ENCODE results near the gene DHX32.
"Not testable (repeated sequence)": the region's sequence is repeated elsewhere in the genome, so short reads cannot be mapped to it uniquely, and the experiment has no call there.

The DHX32 gene

DNA sequence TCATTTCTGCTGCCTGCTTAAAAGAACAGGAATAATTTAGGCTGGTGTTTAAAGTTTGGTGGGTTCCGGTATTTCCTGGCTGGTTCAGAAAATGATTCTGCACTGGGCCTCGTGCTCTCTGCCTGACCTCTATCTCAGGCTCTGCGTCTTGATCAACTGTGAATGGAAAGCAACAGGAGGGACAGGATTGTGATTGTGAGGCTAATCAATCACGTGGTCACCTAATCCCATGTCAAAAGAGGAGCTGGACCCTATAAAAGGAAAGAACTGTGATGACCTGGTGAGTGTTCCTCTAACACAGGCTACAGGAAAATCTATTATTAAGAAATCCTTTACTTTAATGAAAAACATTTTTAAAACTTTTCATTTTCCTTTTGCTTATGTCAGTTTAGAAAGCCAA, at the start of gene DHX32:
Gene DHX32, minus strand, starts transcription at position 101 of the 400 bp plus-strand sequence. CDS start 468 bp downstream, outside the sequence.
- WGBS (ENCODE audit: insufficient coverage, insufficient read length): no CpG with 5 or more reads among the region's 4 CpGs

DNA sequence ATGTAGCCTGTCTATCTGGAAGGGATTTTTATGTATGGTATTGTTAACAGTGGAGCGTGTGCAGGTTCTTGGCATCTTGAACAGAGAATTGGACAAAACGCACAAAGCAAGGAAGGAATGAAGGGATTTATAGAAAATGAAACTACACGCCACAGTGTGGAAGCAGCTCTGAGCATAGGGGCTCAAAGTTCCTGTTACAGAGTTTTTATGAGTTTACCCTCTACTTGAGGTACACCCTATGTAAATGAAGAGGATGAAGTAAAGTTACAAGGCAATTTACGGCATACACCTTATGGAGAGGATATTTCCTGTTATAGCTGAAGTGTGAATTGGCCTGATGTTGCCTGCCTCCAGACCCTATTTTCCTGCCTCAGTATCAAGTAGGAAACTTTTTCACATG, 48.5 kb upstream of the DHX32 start:
- DNase-seq (ENCODE audit: low read depth, low spot score): no peak
- no peaks in the 10 kb centered on the region for H3K4me1 ChIP-seq (ENCODE audit: control insufficient read depth, insufficient read depth, low read length)
- H3K27me3 ChIP-seq (ENCODE audit: control insufficient read depth, insufficient read depth, low read length): no peaks in the 10 kb centered on the region
- no peak overlapping the region for H3K27ac ChIP-seq (ENCODE audit: low read length)
- H3K36me3 ChIP-seq (ENCODE audit: control insufficient read depth, insufficient read depth, low read length): no peaks in the 10 kb centered on the region
- no CpG with 5 or more reads among the region's 4 CpGs for WGBS (ENCODE audit: insufficient coverage, insufficient read length)
- no peaks in the 10 kb centered on the region for H3K9me3 ChIP-seq (ENCODE audit: control insufficient read depth, insufficient read depth, low read length)
- no peak overlapping the region for H3K4me3 ChIP-seq (ENCODE audit: low read length)

More for the DNA sequence above, at the start of gene DHX32:
- no peak within 1 kb of the TSS for H3K27ac ChIP-seq (ENCODE audit: low read length)
- DNase-seq (ENCODE audit: low read depth, low spot score): peak; percentile 72
- H3K4me1 ChIP-seq (ENCODE audit: control insufficient read depth, insufficient read depth, low read length): peaks cover 3% of the 10 kb centered on the region
- no peak within 1 kb of the TSS for H3K4me3 ChIP-seq (ENCODE audit: low read length)
- H3K27me3 ChIP-seq (ENCODE audit: control insufficient read depth, insufficient read depth, low read length): no peaks in the 10 kb centered on the region
- no peaks in the 10 kb centered on the region for H3K36me3 ChIP-seq (ENCODE audit: control insufficient read depth, insufficient read depth, low read length)
- H3K9me3 ChIP-seq (ENCODE audit: control insufficient read depth, insufficient read depth, low read length): no peaks in the 10 kb centered on the region

GRCh38 chr10:125928928-125929585, 48.0 kb upstream of the DHX32 start:
- H3K4me3 ChIP-seq (ENCODE audit: low read length): no peak overlapping the region
- H3K9me3 ChIP-seq (ENCODE audit: control insufficient read depth, insufficient read depth, low read length): no peaks in the 10 kb centered on the region
- no peaks in the 10 kb centered on the region for H3K27me3 ChIP-seq (ENCODE audit: control insufficient read depth, insufficient read depth, low read length)
- H3K4me1 ChIP-seq (ENCODE audit: control insufficient read depth, insufficient read depth, low read length): no peaks in the 10 kb centered on the region
- H3K36me3 ChIP-seq (ENCODE audit: control insufficient read depth, insufficient read depth, low read length): no peaks in the 10 kb centered on the region
- no peak for DNase-seq (ENCODE audit: low read depth, low spot score)
- WGBS (ENCODE audit: insufficient coverage, insufficient read length): no CpG with 5 or more reads among the region's 7 CpGs
- H3K27ac ChIP-seq (ENCODE audit: low read length): no peak overlapping the region

DNA sequence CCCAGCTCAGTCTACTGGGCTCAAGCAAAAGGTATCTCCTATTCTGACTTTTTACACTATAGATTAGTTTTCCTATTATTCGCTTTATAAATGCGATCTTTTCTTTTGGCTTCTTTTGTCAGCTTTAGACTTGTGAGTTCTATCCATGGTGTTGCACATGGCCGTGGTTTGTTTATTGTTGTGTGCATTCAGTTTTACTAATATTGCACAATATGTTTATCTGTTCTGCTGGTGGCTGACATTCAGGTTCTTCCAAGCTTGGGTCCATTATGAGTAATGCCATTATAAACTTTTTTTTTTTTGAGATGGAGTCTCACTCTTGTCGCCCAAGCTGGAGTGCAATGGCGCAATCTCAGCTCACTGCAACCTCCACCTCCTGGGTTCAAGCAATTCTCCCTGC, 46.2 kb upstream of the DHX32 start:
- H3K27ac ChIP-seq (ENCODE audit: low read length); H3K4me3 ChIP-seq (ENCODE audit: low read length); H3K9me3 ChIP-seq (ENCODE audit: control insufficient read depth, insufficient read depth, low read length); DNase-seq (ENCODE audit: low read depth, low spot score); H3K27me3 ChIP-seq (ENCODE audit: control insufficient read depth, insufficient read depth, low read length); H3K36me3 ChIP-seq (ENCODE audit: control insufficient read depth, insufficient read depth, low read length); H3K4me1 ChIP-seq (ENCODE audit: control insufficient read depth, insufficient read depth, low read length): not testable (repeated sequence)
- no CpG with 5 or more reads among the region's 5 CpGs for WGBS (ENCODE audit: insufficient coverage, insufficient read length)

GRCh38 chr10:125926247-125926646, 45.2 kb upstream of the DHX32 start:
- no CpG with 5 or more reads among the region's 5 CpGs for WGBS (ENCODE audit: insufficient coverage, insufficient read length)
- no peaks in the 10 kb centered on the region for H3K4me1 ChIP-seq (ENCODE audit: control insufficient read depth, insufficient read depth, low read length)
- no peaks in the 10 kb centered on the region for H3K9me3 ChIP-seq (ENCODE audit: control insufficient read depth, insufficient read depth, low read length)
- H3K27me3 ChIP-seq (ENCODE audit: control insufficient read depth, insufficient read depth, low read length): no peaks in the 10 kb centered on the region
- no peak overlapping the region for H3K4me3 ChIP-seq (ENCODE audit: low read length)
- H3K27ac ChIP-seq (ENCODE audit: low read length): no peak overlapping the region
- H3K36me3 ChIP-seq (ENCODE audit: control insufficient read depth, insufficient read depth, low read length): no peaks in the 10 kb centered on the region
- DNase-seq (ENCODE audit: low read depth, low spot score): no peak

GRCh38 chr10:125925262-125925834, 44.3 kb upstream of the DHX32 start:
- H3K4me1 ChIP-seq (ENCODE audit: control insufficient read depth, insufficient read depth, low read length): no peaks in the 10 kb centered on the region
- DNase-seq (ENCODE audit: low read depth, low spot score): no peak
- H3K4me3 ChIP-seq (ENCODE audit: low read length): no peak overlapping the region
- no peaks in the 10 kb centered on the region for H3K9me3 ChIP-seq (ENCODE audit: control insufficient read depth, insufficient read depth, low read length)
- H3K27me3 ChIP-seq (ENCODE audit: control insufficient read depth, insufficient read depth, low read length): no peaks in the 10 kb centered on the region
- H3K27ac ChIP-seq (ENCODE audit: low read length): no peak overlapping the region
- WGBS (ENCODE audit: insufficient coverage, insufficient read length): no CpG with 5 or more reads among the region's 5 CpGs
- H3K36me3 ChIP-seq (ENCODE audit: control insufficient read depth, insufficient read depth, low read length): no peaks in the 10 kb centered on the region

DNA sequence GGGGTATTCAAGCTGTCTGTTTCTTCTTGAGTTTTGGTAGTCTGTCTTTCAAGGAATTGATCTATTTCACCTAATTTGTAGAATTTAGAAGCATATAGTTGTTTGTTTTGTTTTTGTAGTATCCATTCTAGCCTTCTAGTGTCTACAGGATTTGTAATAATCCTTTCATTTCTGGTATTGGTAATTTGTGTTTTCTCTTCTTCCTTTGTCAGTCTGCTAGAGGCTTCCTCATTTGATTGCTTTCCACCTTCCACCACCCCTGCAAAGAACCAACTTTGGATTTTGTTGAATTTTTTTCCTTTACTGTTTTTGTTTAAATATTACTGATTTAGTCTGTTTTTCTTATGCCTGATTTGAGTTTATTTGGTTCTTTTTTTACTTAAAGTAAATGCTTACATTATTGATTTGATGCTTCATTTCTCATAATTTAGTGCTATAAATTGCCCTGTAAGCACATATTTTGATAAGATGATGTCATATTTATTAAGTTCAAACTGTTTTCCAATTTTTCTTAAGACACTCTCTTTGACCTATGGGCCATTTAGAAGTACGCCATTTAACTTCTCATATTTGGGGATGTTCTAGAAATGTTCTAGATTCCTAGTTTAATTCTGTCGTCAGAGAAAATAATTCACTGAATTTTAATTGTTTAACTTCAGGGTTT, 40.7 kb upstream of the DHX32 start:
- not testable (repeated sequence) for DNase-seq (ENCODE audit: low read depth, low spot score); H3K4me3 ChIP-seq (ENCODE audit: low read length); H3K27ac ChIP-seq (ENCODE audit: low read length); H3K27me3 ChIP-seq (ENCODE audit: control insufficient read depth, insufficient read depth, low read length); H3K4me1 ChIP-seq (ENCODE audit: control insufficient read depth, insufficient read depth, low read length); H3K9me3 ChIP-seq (ENCODE audit: control insufficient read depth, insufficient read depth, low read length); H3K36me3 ChIP-seq (ENCODE audit: control insufficient read depth, insufficient read depth, low read length)
- no CpG with 5 or more reads among the region's 2 CpGs for WGBS (ENCODE audit: insufficient coverage, insufficient read length)

- not testable (repeated sequence) for H3K27ac ChIP-seq (ENCODE audit: low read length); DNase-seq (ENCODE audit: low read depth, low spot score); H3K4me1 ChIP-seq (ENCODE audit: control insufficient read depth, insufficient read depth, low read length); H3K4me3 ChIP-seq (ENCODE audit: low read length); H3K9me3 ChIP-seq (ENCODE audit: control insufficient read depth, insufficient read depth, low read length); H3K36me3 ChIP-seq (ENCODE audit: control insufficient read depth, insufficient read depth, low read length); H3K27me3 ChIP-seq (ENCODE audit: control insufficient read depth, insufficient read depth, low read length)
- no CpG with 5 or more reads among the region's 8 CpGs for WGBS (ENCODE audit: insufficient coverage, insufficient read length)
Observed at GRCh38 chr10:125917704-125918361, 36.7 kb upstream of the DHX32 start.

DNA sequence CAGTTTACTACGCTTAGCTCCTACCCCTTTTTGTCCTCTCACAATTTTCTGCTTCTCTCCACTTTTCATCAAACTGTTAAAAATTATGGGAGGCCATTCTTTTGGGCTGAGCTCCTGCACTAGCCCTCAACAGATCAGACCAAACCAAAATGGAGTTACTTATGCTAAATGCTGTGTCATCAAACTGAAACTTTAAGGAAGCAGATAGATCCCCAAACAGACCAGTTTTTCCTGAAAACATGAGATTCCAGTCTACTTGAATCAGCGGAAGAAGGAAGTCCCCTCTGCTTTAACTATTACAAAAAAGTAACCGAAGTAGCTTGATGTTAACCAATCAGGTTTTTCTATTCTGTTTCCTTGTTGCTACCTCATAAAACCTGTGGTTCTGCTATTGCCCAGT, 35.9 kb upstream of the DHX32 start:
- H3K27me3 ChIP-seq (ENCODE audit: control insufficient read depth, insufficient read depth, low read length): no peaks in the 10 kb centered on the region
- no CpG with 5 or more reads among the region's 3 CpGs for WGBS (ENCODE audit: insufficient coverage, insufficient read length)
- DNase-seq (ENCODE audit: low read depth, low spot score): no peak
- H3K4me3 ChIP-seq (ENCODE audit: low read length): no peak overlapping the region
- H3K9me3 ChIP-seq (ENCODE audit: control insufficient read depth, insufficient read depth, low read length): peaks cover 2% of the 10 kb centered on the region; the same call in 1 of the 2 replicates
- no peaks in the 10 kb centered on the region for H3K36me3 ChIP-seq (ENCODE audit: control insufficient read depth, insufficient read depth, low read length)
- H3K4me1 ChIP-seq (ENCODE audit: control insufficient read depth, insufficient read depth, low read length): no peaks in the 10 kb centered on the region
- H3K27ac ChIP-seq (ENCODE audit: low read length): no peak overlapping the region

- H3K27ac ChIP-seq (ENCODE audit: low read length); H3K9me3 ChIP-seq (ENCODE audit: control insufficient read depth, insufficient read depth, low read length); DNase-seq (ENCODE audit: low read depth, low spot score); H3K4me1 ChIP-seq (ENCODE audit: control insufficient read depth, insufficient read depth, low read length); H3K4me3 ChIP-seq (ENCODE audit: low read length); H3K27me3 ChIP-seq (ENCODE audit: control insufficient read depth, insufficient read depth, low read length); H3K36me3 ChIP-seq (ENCODE audit: control insufficient read depth, insufficient read depth, low read length): not testable (repeated sequence)
- WGBS (ENCODE audit: insufficient coverage, insufficient read length): no CpG with 5 or more reads among the region's 6 CpGs
Observed at GRCh38 chr10:125913277-125913676, 32.2 kb upstream of the DHX32 start.

Measured in iPS DF 6.9 (cell line).